NCI-H2029 (cell line): ENCODE measurements around the gene TNS1.

Experiments
- DNase-seq: peaks from one replicate; lab custom pipeline; 2025; lab: John Stamatoyannopoulos, UW

The TNS1 gene

GRCh38 chr2:217956586-217957457 is 46.0 kb downstream of the TNS1 start:
- DNase-seq, result no peak

GRCh38 chr2:217955881-217956493 is 46.8 kb downstream of the TNS1 start:
- DNase-seq, result no peak

DNA sequence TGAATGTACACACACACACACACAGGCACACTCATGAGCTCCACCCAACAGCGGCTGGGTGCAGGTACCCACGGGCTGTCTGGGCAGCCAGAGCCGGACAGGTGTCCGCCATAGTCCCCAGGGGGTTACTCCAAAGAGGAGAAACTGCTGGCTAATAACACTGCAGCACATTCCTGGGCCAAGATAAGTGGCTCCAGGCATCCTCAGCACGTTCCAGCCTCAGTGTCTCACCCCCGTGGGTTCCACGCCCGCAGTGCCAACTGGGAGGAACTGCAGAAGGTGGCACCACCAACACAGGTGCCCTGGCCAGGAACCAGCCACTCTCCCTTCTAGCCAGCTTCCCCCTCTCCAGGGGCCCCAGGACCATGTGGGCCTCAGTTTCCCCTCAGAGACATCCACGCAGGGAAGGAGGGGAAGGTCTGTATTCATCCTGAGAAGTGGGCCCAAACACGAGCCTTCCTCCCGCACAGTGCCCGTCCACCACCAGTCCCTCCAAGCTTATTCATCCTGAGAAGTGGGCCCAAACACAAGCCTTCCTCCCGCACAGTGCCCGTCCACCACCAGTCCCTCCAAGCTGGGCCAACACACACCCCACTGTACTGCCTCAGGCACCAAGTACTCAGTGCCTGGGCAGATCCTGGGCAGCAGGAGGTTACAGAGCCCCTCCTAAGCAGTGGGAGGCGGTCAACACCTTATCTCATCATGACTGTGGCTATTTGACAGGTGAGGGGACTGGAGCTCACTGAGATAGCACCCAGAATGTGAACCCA is 47.6 kb downstream of the TNS1 start:
- DNase-seq, result no peak

- peak; percentile 96 for DNase-seq
Measured at GRCh38 chr2:217954469-217954868, 48.3 kb downstream of the TNS1 start.

DNA sequence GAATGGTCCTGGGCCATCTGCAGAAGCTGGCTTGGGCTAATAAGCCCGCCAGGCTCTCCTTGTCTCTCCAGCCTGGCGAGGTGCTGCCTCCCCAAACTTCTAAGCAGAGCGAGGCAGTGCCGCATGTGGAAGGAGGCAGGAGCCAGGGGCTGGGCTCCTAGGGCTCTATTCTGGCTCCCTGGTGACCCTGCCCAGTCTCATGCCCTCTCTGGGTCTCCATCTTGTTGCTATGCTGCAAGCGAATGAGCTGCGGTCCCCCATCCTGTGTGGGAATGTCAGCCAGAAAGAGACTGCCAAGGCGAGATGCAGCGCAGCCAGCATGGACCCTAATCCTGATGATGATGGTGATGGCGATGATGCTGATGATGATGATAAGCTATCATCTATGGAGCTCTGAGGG is 48.7 kb downstream of the TNS1 start:
- DNase-seq, result no peak

DNA sequence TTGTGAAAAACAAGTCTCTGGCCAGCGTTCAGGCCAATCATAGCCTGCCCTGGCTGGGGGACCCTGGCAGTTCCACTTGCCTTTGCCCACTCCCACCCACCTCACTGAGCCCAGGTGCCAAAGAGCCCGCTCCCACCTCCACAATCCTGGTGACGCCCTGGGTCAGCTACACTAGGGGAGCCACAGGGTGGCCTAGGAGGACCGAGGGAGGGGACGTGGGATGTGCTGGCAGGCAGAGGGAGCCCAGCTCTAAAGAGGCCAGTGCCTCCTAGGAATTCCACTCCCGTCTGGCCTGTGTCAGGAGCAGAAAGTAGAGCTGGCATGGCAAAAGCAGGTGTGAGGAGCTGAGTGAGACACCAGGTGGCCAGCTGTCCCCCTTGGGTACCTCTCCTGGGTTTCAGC is 49.3 kb downstream of the TNS1 start:
- no peak for DNase-seq

DNA sequence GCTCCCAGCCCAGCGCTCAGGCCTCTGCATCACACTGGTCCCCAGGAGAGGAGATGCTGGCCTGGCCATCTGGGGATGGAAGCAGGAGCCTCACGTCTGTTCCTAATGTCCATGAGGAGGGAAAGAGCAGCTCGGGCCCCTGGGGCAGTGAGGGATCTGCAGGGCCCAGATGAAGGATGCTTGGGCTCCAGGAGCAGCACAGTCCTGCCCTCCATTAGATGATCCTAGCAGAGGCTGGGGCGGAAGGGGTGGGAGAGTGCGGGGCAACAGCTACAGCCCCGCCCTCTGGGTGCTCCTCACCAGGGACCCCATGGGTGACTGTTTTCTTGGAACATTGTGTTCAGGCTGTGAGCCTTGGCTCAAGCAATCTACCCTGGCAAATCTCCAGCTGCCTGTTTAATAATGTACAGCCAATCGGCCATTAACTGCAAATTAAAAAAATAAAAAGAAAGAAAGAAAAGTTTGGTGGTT is 49.7 kb downstream of the TNS1 start:
- no peak for DNase-seq

DNA sequence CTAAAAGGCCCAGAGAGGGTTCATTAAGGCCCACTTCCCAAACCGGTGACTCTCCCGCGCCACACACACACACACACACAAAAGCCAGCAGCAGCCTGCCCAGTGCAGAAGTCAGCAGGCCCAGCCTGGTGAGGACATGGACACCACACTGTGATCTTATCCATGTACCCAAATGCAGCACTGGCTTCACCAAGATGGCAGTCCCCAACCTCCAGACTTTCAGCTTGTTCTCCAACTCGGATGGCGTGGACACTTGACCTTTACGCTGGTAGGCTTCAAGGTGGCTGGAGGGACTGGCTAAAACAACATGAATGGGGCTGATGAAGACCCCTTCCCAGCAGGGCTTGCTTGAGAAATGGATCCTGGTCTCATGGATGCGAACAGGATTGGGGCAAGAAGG is 50.4 kb downstream of the TNS1 start:
- no peak for DNase-seq

DNA sequence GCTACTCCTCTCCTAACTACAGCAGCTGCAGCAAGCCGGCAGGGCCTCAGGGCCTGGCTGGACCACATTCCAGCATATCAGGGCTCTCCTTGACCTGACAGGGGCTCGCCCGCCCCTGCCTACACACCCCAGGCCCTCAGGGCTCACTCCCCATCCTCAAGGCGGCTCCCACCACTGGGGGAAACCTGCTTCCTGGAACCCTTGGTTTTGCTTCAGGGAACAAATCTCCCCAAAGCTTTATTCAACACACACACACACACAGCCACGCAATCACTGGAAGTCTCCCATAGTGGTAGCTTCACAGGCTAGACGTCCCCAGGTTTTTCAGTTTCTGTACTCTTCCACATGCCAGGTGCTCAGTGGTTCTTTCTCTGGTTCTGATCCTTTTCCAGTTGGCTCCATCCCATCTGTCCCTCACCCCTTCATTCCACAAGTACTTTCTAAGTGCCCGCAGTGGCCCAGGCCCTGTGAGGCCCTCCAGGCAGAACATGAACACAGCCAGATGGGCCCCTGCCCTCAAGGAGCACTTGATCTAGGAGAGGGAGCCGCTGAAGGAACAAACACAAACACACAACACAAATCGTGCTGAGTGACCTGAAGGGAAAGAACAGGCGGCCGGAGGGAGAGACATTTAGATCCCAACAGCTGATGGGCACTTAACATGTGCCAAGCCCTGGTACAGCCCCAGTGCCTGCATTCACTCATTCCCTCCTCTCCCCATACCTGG is 51.1 kb downstream of the TNS1 start:
- DNase-seq, result no peak

DNA sequence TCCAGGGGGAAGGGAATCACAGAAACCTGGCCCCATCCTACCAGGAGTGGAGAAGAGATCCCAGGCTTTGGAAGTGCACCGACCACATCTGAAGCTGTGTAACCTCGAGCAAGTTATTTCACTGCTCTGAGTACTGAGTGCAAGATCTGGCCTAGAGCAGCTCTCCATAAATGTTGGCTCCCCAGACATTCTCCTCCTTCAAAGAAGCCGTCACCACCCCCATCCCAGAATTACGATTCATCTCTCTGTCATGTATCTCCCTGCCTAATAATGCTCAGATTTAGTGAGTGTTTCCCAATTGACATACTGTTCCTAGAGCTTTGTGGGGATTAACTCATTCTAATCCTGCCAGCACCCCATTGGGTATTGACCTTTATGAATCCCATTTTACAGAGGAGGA is 51.7 kb downstream of the TNS1 start:
- no peak for DNase-seq

DNA sequence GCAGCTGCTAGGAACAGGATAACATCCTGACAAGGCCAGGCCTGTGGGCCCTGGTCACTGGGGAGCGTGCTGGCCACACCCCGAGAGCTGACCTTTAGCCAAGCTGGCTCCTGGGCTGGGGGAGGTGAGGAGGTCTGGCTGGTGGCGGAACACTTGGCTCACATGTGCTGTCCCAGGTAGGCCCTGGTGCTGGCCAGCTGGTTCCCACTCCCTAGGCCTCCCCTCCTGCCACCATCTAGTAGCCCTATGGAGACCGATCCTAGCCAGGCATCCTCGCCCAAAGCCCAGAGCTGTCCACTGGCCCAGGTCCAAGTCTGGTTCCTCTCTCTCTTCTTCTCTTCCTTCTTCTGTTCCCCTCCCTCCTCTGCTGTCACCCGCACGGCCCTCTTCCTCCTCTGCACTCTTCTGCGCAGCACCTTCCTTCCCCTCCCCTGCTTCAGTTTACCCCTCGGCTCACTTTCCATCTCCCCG is 52.4 kb downstream of the TNS1 start:
- DNase-seq, result no peak

GRCh38 chr2:217949447-217949846 is 53.3 kb downstream of the TNS1 start:
- DNase-seq, result no peak

GRCh38 chr2:217948897-217949296 is 53.9 kb downstream of the TNS1 start:
- DNase-seq, result no peak

DNA sequence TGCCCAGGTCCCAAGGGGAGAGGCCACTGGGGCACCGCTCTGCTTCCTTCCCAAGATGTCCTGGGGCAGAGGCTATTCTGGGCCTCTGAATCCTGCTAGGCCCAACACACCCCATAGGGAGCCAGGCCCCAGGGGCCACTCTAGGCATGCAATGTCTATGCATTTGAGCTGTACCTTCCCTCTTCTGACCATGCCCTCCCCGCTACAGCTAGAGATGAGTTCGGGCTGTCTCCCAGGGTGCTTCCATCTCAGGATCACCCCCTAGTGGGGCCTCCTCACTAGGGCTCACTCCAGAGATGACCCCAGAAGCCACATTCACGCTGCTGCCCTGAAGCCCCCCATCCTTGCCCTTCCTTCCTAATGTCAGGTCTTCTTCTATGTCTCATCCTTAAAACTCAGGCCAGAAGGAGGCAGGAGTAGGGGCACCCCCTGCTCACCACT is 54.4 kb downstream of the TNS1 start:
- DNase-seq, result no peak

GRCh38 chr2:217947383-217948350 is 55.1 kb downstream of the TNS1 start:
- no peak for DNase-seq

DNA sequence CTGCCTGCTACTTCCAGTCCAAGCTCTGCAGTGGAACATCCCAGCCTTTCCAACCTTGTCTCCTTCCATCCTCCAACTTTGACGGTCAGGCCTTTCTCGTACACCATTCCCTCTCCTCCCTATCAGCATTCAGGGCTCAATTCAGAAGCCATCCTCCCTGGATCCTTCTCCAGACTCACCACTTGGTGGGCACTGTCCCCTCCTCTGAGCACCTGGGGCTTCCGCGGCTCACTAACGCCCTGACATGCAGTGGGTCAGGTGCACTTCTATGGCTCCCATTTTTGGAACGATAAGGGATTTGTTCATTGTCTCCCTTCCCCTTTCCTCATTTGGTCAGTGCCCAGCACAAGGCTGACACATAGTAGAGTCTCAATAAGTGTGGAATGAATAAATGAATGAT is 56.7 kb downstream of the TNS1 start:
- DNase-seq, result no peak

GRCh38 chr2:217945530-217945929 is 57.3 kb downstream of the TNS1 start:
- no peak for DNase-seq

DNA sequence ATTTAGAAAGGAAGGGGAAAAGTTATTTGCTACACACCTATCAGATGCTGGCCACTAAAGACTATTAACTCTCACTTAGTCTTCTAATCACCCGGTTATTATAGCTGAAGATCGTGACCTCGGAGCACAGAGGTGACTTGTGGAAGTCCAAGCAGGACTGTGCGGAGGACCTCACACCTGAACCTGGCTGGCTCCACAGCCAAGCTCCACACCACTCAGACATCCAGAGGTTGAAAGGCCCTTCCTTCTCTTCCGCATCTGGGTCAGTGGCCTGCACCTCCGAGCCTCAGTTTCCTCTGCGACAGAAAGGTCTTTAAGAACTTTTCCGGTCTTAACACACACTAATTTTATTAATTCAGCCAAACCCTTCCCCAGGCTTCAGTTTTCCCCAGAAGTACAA is 57.9 kb downstream of the TNS1 start:
- DNase-seq, result no peak

DNA sequence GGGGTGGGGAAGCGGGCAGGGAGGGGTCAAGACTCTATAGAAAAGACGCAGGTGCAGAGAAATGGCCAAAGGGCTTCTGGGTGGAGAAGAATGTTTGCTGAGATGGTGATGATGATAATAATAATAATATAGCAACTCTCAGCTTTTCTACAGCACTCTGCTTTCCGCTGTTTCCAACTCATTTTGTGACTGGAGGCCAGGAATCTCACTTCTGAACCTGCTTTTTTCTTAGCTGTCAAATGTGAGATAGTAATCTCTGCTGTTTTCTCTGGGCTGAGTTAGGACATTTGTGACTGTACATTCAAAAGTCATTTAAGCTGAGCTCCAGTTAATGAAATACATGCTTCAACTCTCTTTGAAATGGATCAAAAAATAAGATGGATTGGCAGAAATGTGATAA is 58.4 kb downstream of the TNS1 start:
- no peak for DNase-seq

DNA sequence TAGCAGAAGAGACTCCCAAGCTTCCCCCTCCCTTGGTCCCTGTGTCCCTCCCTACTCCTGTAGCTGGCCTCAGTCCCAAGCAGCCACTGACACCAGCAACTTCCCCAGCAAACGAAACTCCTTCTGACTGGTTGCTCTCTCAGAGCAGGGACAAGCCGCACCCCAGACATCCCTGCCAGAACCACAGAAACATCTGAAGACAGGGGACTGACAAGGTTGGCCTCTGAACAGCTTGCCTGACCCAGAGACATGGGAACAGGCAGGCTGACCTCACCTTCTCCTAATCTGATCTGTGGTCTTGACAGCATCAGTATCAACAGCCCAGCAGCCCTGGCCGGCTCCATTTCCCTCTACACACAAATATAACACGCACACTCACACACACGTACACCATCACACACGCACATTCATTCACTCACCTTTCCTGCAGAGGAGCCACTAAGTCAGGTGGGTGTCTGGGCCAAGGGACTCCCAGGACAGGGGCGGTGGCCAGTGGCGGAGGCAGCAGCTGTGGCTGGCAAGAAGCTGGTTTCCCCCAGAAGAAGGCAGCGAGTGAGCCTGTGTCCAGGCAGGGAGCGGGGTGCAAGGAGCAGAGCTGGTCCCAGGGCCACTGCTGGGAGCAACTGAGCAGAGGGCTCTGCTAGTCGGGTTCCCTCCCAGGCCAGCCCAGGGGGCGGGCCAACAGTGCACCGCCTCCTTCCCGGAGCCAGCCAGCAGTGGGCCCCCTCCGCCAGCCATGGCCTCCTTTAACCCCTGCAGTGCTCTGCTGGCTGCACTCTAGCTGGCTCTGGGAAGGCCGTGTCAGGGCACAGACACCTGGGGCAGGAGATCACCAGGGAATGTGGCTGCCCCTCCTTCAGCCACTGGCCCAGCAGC is 59.1 kb downstream of the TNS1 start:
- DNase-seq, result peak; percentile 78
